VCaP (cell line): ENCODE data around the gene ERI3.

Experiments used
- H3K27ac ChIP-seq: fragments of 450-650 bp; 2 replicates; pipeline ENCODE4 v1.5.1; 2017
- TF ChIP-seq, protein P1 (sequence below): fragments of 450-650 bp; conservative IDR thresholded peaks from 2 replicates; pipeline ENCODE4 v1.5.1; 2017; ENCODE audit warnings: mild to moderate bottlenecking, moderate library complexity

Gene ERI3

GRCh38 chr1:44326024-44326701 lies 28.9 kb downstream of the ERI3 start:
- H3K27ac ChIP-seq = peak overlapping the region; percentile 75
- TF ChIP-seq, protein P1, sequence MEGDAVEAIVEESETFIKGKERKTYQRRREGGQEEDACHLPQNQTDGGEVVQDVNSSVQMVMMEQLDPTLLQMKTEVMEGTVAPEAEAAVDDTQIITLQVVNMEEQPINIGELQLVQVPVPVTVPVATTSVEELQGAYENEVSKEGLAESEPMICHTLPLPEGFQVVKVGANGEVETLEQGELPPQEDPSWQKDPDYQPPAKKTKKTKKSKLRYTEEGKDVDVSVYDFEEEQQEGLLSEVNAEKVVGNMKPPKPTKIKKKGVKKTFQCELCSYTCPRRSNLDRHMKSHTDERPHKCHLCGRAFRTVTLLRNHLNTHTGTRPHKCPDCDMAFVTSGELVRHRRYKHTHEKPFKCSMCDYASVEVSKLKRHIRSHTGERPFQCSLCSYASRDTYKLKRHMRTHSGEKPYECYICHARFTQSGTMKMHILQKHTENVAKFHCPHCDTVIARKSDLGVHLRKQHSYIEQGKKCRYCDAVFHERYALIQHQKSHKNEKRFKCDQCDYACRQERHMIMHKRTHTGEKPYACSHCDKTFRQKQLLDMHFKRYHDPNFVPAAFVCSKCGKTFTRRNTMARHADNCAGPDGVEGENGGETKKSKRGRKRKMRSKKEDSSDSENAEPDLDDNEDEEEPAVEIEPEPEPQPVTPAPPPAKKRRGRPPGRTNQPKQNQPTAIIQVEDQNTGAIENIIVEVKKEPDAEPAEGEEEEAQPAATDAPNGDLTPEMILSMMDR = no peak

GRCh38 chr1:44323947-44324346 lies 31.1 kb downstream of the ERI3 start:
- H3K27ac ChIP-seq = no peak overlapping the region
- TF ChIP-seq, protein P1 = no peak

- H3K27ac ChIP-seq = no peak overlapping the region
- TF ChIP-seq, protein P1 = no peak
Measured at GRCh38 chr1:44322367-44322766, 32.7 kb downstream of the ERI3 start.

DNA sequence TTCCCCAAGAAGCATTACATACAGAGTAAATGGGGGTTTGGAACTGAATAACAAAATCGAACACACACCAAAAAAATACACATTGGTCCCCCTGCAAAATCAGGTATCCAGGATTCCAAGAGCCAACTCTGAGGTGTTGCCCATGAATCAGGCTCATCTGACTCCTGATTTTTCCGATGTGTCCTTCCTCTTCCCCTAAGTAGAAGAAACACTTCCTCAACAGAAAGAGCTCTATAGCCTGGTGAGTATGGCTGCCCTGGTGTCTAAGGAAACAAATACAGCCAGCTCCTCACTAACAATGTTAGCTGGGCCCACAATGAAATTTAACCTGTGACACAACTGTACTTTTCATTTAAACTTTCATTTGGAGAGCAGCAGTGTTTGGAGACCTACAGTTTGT lies 33.6 kb downstream of the ERI3 start:
- no peak overlapping the region for H3K27ac ChIP-seq
- TF ChIP-seq, protein P1 = no peak

DNA sequence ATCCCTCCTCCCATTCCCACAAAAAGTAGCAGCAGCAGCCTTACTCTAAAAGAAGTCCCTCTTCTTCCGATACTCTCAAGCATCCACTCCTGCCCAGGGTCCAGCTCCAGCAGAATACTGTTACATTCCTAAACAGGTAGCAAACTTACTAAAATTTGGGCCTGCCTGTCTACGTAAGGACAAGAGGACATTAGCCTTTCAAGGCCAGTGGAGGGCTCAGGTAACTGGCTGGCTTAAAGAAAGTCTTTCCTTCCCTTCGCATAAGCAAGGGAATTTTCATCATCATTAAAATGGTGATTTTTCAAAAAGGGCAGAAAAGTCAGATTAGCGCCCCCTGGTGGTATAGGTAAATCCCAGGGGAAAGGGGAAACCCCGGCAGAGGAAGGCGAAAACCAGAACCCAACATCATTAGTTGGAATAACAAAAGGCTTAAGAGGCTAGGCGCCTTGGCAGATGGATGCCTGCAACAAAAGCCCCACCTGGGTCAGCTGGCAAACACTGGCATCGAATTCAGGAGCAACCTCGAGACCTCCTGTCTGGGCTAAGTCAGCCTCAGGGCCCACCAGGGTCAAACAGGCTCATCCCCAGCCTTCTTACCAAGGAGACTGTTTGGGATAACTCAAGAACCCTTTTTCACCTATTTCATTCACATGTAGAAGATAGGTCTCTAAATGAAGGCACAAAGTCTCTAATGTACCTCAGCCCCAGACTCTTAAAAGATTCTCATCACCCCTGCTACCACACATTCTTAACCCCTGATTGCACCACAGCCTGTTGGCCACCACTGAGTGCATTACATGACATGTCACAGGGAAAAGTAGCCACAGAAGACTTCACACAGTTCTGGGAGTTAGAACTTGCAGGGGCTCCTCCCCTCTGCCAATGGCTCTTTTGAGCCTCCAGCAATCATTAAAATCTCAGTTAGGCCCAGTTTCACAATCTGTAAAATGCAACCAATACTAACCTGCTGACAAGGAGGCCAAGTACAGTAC lies 36.7 kb downstream of the ERI3 start:
- no peak overlapping the region for H3K27ac ChIP-seq
- TF ChIP-seq, protein P1 = peak; percentile 86

- TF ChIP-seq, protein P1 = no peak
- no peak overlapping the region for H3K27ac ChIP-seq
Measured at GRCh38 chr1:44316231-44316759, 38.8 kb downstream of the ERI3 start.

GRCh38 chr1:44315521-44315920 lies 39.5 kb downstream of the ERI3 start:
- no peak overlapping the region for H3K27ac ChIP-seq
- TF ChIP-seq, protein P1 = no peak
